Stimulated activated memory B cell treated with anti-CD40 and anti-IgM and Interleukin-4, amounts not matched to agents 10 μg/mL and 1 μg/mL and 100 μg/mL, for 72 hours (primary cell): ENCODE measurements around the gene C3orf80.
"Not testable (repeated sequence)": the region's sequence is repeated elsewhere in the genome, so short reads cannot be mapped to it uniquely, and the experiment has no call there.

Experiments used
- ATAC-seq: fragments of 150-1000 bp; cut with Tn5 transposase; 2 replicates; pipeline ENCODE4 v1.10.0; 2021
- H3K27ac Mint-ChIP-seq: one replicate; pipeline ENCODE4 v1.8.0; 2022; ENCODE audit warnings: mild to moderate bottlenecking, mixed read lengths
- H3K27me3 Mint-ChIP-seq: one replicate; pipeline ENCODE4 v1.8.0; 2022; ENCODE audit warnings: mixed read lengths
- H3K36me3 Mint-ChIP-seq: one replicate; pipeline ENCODE4 v1.8.0; 2022; ENCODE audit warnings: mixed read lengths
- H3K4me1 Mint-ChIP-seq: one replicate; pipeline ENCODE4 v1.8.0; 2022; ENCODE audit warnings: mixed read lengths
- H3K4me3 Mint-ChIP-seq: one replicate; pipeline ENCODE4 v1.8.0; 2022; ENCODE audit warnings: mild to moderate bottlenecking, moderate library complexity, mixed read lengths
- H3K9me3 Mint-ChIP-seq: one replicate; pipeline ENCODE4 v1.8.0; 2022; ENCODE audit warnings: mixed read lengths

The C3orf80 gene

GRCh38 chr3:160232014-160232413 is 6.8 kb downstream of the C3orf80 start:
- ATAC-seq: no peak
- Mint-ChIP-seq H3K27me3 (peaks cover 22% of the 10 kb centered on the region), H3K36me3 (no peaks in the 10 kb centered on the region), H3K27ac (no peak overlapping the region), H3K4me3 (no peak overlapping the region), H3K9me3 (no peaks in the 10 kb centered on the region), H3K4me1 (no peaks in the 10 kb centered on the region)

DNA sequence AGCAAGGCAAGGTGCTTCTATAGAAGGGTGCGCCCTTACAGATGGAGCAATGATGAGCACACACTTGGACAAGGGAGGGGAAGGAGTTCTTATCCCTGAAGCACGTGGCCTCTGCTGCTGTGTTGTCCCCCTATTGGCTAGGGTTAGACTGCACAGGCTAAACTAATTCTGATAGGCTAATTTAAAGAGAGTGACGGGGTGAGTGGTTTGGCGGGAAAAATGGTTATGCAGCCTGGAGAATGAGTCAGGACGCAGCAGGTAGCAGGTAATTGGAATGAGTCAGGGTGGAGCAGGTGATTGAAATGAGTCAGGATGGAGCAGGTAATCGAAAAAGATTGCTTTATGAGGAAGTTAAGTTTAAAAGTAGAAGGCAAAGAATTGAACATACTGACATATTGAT is 15.5 kb downstream of the C3orf80 start:
- H3K9me3 Mint-ChIP-seq: peaks cover 13% of the 10 kb centered on the region
- not testable (repeated sequence) for H3K4me3 Mint-ChIP-seq, H3K27ac Mint-ChIP-seq, ATAC-seq, H3K4me1 Mint-ChIP-seq, H3K36me3 Mint-ChIP-seq
- H3K27me3 Mint-ChIP-seq: peaks cover 14% of the 10 kb centered on the region

DNA sequence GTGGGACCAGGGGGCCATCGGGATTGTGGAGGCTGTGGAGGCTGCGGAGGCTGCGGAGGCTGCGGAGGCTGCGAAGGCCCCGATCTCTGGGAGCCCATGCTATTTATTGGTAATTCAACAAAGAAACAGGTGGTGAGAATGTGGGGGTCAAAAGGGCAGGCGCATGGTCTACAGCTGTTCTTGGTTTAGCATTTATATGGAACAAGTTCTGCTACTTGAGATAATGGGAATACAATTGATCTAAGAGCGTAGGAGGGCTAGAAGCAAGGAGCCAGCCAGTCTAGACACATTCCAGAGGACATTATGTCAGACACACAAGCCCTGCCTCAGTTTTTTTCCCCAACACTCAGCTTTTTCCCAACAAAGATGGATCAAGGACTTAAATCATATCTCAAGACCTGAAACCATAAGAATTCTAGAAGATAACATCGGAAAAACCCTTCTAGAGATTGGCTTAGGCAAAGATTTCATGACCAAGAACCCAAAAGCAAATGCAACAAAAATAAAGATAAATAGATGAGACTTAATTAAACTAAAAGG is 20.1 kb downstream of the C3orf80 start:
- no peaks in the 10 kb centered on the region for H3K36me3 Mint-ChIP-seq
- no peak overlapping the region for H3K27ac Mint-ChIP-seq
- no peaks in the 10 kb centered on the region for H3K27me3 Mint-ChIP-seq
- H3K4me1 Mint-ChIP-seq: no peaks in the 10 kb centered on the region
- H3K9me3 Mint-ChIP-seq: peaks cover 13% of the 10 kb centered on the region
- no peak for ATAC-seq
- H3K4me3 Mint-ChIP-seq: no peak overlapping the region

- Mint-ChIP-seq H3K27ac (no peak overlapping the region), H3K36me3 (no peaks in the 10 kb centered on the region), H3K4me1 (no peaks in the 10 kb centered on the region), H3K9me3 (peaks cover 13% of the 10 kb centered on the region), H3K27me3 (no peaks in the 10 kb centered on the region), H3K4me3 (no peak overlapping the region)
- no peak for ATAC-seq
Observed at GRCh38 chr3:160247766-160248165, 22.5 kb downstream of the C3orf80 start.

DNA sequence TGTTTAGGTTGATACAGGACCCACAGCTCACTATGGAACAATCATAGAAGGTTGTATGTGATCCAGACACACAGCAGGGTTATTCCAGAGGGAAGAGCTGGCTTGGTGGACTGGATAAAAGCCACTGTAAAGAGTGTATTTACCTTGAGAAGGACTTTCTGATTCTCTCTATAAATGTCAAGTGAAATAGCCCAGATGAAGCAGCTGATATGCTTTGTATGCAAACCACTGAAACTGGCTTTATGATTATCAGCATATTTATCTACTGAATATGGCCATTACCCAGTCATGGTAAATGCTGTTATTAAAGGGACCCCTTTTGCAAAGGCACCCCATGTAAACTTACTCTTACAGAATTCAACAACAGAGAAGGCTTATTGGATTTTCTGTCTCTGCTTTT is 28.1 kb downstream of the C3orf80 start:
- H3K27me3 Mint-ChIP-seq: no peaks in the 10 kb centered on the region
- no peak for ATAC-seq
- no peak overlapping the region for H3K4me3 Mint-ChIP-seq
- no peaks in the 10 kb centered on the region for H3K9me3 Mint-ChIP-seq
- H3K36me3 Mint-ChIP-seq: peaks cover under 1% of the 10 kb centered on the region
- H3K27ac Mint-ChIP-seq: no peak overlapping the region
- H3K4me1 Mint-ChIP-seq: no peaks in the 10 kb centered on the region

GRCh38 chr3:160257606-160258005 is 32.4 kb downstream of the C3orf80 start:
- peaks cover 16% of the 10 kb centered on the region for H3K36me3 Mint-ChIP-seq
- no peaks in the 10 kb centered on the region for H3K4me1 Mint-ChIP-seq
- H3K9me3 Mint-ChIP-seq: no peaks in the 10 kb centered on the region
- no peak for ATAC-seq
- no peaks in the 10 kb centered on the region for H3K27me3 Mint-ChIP-seq
- no peak overlapping the region for H3K4me3 Mint-ChIP-seq
- H3K27ac Mint-ChIP-seq: no peak overlapping the region

- no peaks in the 10 kb centered on the region for H3K4me1 Mint-ChIP-seq
- no peak overlapping the region for H3K4me3 Mint-ChIP-seq
- H3K36me3 Mint-ChIP-seq: peaks cover 23% of the 10 kb centered on the region
- H3K27ac Mint-ChIP-seq: no peak overlapping the region
- H3K27me3 Mint-ChIP-seq: no peaks in the 10 kb centered on the region
- H3K9me3 Mint-ChIP-seq: no peaks in the 10 kb centered on the region
- no peak for ATAC-seq
Observed at GRCh38 chr3:160259589-160259988, 34.4 kb downstream of the C3orf80 start.

DNA sequence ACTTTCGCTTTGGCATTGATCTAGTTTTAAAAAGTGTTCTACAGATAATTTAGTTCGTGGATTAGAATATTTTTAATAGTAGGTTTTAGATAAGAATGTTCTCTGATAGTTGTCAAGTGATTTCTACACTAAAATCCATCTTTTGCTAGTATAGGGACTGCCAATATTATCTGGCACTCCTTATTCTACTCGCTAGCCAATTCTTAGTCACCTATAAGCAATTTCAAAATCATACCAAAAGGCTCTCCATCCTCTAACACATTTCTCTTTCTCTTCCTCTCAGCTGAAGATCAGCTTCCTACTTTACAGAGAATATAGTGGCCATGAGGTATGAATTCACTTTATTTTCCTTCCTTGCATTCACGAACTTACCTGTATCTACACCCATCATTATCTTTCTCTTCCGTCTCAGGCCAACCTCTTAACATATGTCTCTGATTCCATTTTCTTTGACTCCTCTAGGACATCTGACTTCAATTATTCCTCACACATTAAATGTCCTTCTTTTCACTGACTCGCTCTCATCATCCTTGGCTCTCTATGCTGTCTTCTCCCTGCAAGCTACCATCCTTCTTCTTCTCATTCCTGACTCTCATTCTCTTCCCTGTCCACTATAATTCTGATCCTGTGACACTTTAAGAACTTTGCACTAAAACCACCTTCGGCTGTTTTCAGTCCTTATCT is 35.5 kb downstream of the C3orf80 start:
- no peaks in the 10 kb centered on the region for H3K9me3 Mint-ChIP-seq
- peaks cover 28% of the 10 kb centered on the region for H3K36me3 Mint-ChIP-seq
- no peak for ATAC-seq
- H3K4me3 Mint-ChIP-seq: no peak overlapping the region
- H3K4me1 Mint-ChIP-seq: no peaks in the 10 kb centered on the region
- H3K27me3 Mint-ChIP-seq: no peaks in the 10 kb centered on the region
- no peak overlapping the region for H3K27ac Mint-ChIP-seq

DNA sequence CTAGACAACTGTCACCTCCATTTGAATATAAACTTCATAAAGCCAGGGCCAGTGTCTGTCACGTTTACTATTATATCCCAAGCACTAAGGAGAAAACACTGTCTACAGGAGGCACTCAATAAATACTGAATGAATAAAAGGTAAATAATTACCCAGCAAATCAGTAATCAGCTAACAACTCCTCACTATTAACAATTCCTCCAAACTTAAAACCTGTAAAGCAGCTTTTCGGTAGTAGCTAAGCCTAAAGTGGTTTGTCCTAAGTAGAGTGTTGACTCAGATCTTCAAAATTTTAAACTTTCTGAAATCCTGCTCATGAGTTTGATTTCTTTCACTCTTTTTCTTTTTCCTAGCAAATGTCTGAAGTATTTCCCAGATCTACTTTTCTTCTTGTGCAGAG is 39.9 kb downstream of the C3orf80 start:
- no peaks in the 10 kb centered on the region for H3K27me3 Mint-ChIP-seq
- H3K4me3 Mint-ChIP-seq: no peak overlapping the region
- H3K36me3 Mint-ChIP-seq: peaks cover 33% of the 10 kb centered on the region
- no peak overlapping the region for H3K27ac Mint-ChIP-seq
- H3K4me1 Mint-ChIP-seq: no peaks in the 10 kb centered on the region
- no peaks in the 10 kb centered on the region for H3K9me3 Mint-ChIP-seq
- ATAC-seq: no peak
